ENCODE results near the gene ODAD4.

Gene ODAD4

DNA sequence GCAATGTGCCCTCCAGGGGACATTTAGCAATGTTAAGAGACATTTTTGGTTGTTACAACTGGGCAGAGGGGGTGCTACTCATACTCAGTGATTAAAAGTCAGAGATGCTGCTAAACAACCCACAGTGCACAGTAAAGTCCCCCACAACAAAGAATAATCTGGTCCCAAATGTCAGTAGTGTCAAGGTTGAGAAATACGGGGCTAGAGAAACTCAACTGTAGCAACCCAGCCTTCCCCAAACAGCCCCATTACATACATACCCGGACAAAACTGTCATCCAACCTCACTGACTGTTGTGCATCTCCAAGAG lies 66.4 kb downstream of the ODAD4 start:
- Histone ChIP-seq H3K4me1 (ENCODE audit: insufficient read depth, insufficient read length) (no peaks in the 10 kb centered on the region), H3K9me3 (ENCODE audit: insufficient read depth, low read length) (no peaks in the 10 kb centered on the region), H3K36me3 (ENCODE audit: insufficient read depth, insufficient read length, low read length) (peaks cover 86% of the 10 kb centered on the region), H3K4me3 (ENCODE audit: insufficient read length, low read depth) (no peak overlapping the region), H3K9ac (ENCODE audit: insufficient read length, low read depth) (no peak overlapping the region), H3K27me3 (ENCODE audit: insufficient read depth, insufficient read length) (no peaks in the 10 kb centered on the region)
- TF ChIP-seq YY1 (IDR thresholded peaks at IDR 0.05; ENCODE audit: insufficient read depth, insufficient read length) (no peak), SUZ12 (IDR thresholded peaks at IDR 0.05; ENCODE audit: extremely low read depth, insufficient read depth, insufficient read length) (no peak), ZNF274 (IDR thresholded peaks at IDR 0.05; ENCODE audit: low read depth, low read length) (no peak)
- no peak for DNase-seq (ENCODE audit: low read depth, low spot score)

DNA sequence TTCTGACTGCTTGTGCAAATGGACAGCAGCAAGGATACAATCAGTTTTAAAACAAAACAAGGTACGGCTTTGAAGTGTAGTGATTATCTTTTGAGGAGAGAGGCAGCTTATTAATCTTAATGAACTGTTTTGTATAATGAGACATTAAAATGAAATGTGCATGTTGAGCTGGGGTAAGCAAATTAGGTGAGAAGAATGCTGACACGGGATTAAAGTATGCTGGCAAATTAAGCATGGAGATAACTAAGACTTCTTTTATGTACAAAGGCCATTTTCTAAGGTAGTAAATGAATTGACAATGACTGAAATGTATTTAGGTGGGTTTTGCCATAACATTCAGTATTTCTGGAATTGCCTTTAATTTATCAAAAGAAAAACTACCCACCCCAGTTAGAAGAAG lies 68.1 kb downstream of the ODAD4 start:
- no peak overlapping the region for H3K9ac ChIP-seq (ENCODE audit: insufficient read length, low read depth)
- no peak for DNase-seq (ENCODE audit: low read depth, low spot score)
- TF ChIP-seq YY1 (IDR thresholded peaks at IDR 0.05; ENCODE audit: insufficient read depth, insufficient read length), result no peak
- no peak for TF ChIP-seq ZNF274 (IDR thresholded peaks at IDR 0.05; ENCODE audit: low read depth, low read length)
- no peak for TF ChIP-seq SUZ12 (IDR thresholded peaks at IDR 0.05; ENCODE audit: extremely low read depth, insufficient read depth, insufficient read length)
- no peaks in the 10 kb centered on the region for H3K9me3 ChIP-seq (ENCODE audit: insufficient read depth, low read length)
- H3K4me3 ChIP-seq (ENCODE audit: insufficient read length, low read depth), result no peak overlapping the region
- H3K4me1 ChIP-seq (ENCODE audit: insufficient read depth, insufficient read length), result no peaks in the 10 kb centered on the region
- no peaks in the 10 kb centered on the region for H3K27me3 ChIP-seq (ENCODE audit: insufficient read depth, insufficient read length)
- H3K36me3 ChIP-seq (ENCODE audit: insufficient read depth, insufficient read length, low read length), result peaks cover 89% of the 10 kb centered on the region

DNA sequence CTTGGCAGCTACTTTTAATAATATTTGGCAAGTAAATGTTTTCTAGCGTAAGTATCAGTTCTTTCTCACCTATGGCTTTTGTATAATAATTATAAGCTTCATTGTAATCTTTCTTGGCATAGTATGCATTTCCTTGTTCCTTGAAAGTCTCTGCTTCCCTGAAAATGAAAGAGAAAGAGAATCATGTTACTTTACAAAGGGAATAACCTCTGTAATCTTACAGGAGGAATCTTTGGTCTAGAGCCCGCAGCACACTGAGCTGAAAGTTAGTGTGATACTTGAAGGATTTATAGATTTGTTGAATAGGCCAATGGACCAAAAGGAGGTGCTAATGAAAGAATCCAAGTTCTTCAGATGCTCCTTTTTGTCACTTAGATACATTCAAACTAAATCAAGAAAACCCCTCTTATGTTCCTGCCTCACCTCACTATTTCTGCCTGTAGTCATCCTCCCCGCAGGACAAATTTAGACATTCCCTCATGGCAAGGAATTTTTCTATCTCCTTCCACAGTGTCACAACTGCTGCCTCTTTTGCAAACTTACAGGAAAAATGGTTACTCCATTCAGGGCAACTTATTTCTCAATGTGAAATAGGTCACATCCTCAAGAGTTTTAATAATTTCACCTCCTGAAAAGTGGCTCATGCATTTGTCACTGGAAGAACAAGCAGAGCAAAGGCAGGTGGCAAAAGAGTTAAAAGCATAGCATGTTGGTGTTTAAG lies 70.2 kb downstream of the ODAD4 start:
- TF ChIP-seq SUZ12 (IDR thresholded peaks at IDR 0.05; ENCODE audit: extremely low read depth, insufficient read depth, insufficient read length) (no peak), YY1 (IDR thresholded peaks at IDR 0.05; ENCODE audit: insufficient read depth, insufficient read length) (no peak), ZNF274 (IDR thresholded peaks at IDR 0.05; ENCODE audit: low read depth, low read length) (no peak)
- no peaks in the 10 kb centered on the region for H3K9me3 ChIP-seq (ENCODE audit: insufficient read depth, low read length)
- H3K9ac ChIP-seq (ENCODE audit: insufficient read length, low read depth), result no peak overlapping the region
- H3K4me3 ChIP-seq (ENCODE audit: insufficient read length, low read depth), result no peak overlapping the region
- H3K36me3 ChIP-seq (ENCODE audit: insufficient read depth, insufficient read length, low read length), result peaks cover 76% of the 10 kb centered on the region
- no peaks in the 10 kb centered on the region for H3K4me1 ChIP-seq (ENCODE audit: insufficient read depth, insufficient read length)
- no peaks in the 10 kb centered on the region for H3K27me3 ChIP-seq (ENCODE audit: insufficient read depth, insufficient read length)
- DNase-seq (ENCODE audit: low read depth, low spot score), result no peak

DNA sequence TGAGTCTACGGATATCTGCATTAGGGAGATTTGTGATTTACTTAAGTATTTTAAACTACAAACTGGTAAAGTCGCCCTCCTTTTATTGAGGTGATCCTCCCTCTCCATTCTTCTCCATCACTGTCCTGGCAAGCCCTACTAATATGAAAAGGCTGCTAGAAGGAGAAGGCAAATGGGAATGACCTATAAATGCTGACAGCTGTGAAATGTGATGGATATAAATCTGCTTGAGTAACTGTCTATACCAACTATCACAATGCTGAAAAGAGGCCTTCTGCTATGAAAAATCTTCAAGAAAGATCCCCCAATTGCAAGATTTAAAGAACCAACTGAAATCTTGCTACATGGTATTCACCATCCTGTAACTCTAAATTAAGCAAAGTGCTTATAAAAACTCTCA lies 71.3 kb downstream of the ODAD4 start:
- H3K4me3 ChIP-seq (ENCODE audit: insufficient read length, low read depth), result no peak overlapping the region
- DNase-seq (ENCODE audit: low read depth, low spot score), result no peak
- TF ChIP-seq SUZ12 (IDR thresholded peaks at IDR 0.05; ENCODE audit: extremely low read depth, insufficient read depth, insufficient read length), result no peak
- no peak for TF ChIP-seq YY1 (IDR thresholded peaks at IDR 0.05; ENCODE audit: insufficient read depth, insufficient read length)
- TF ChIP-seq ZNF274 (IDR thresholded peaks at IDR 0.05; ENCODE audit: low read depth, low read length), result no peak
- no peak overlapping the region for H3K9ac ChIP-seq (ENCODE audit: insufficient read length, low read depth)
- H3K36me3 ChIP-seq (ENCODE audit: insufficient read depth, insufficient read length, low read length), result peaks cover 67% of the 10 kb centered on the region
- H3K27me3 ChIP-seq (ENCODE audit: insufficient read depth, insufficient read length), result no peaks in the 10 kb centered on the region
- H3K4me1 ChIP-seq (ENCODE audit: insufficient read depth, insufficient read length), result no peaks in the 10 kb centered on the region
- no peaks in the 10 kb centered on the region for H3K9me3 ChIP-seq (ENCODE audit: insufficient read depth, low read length)

DNA sequence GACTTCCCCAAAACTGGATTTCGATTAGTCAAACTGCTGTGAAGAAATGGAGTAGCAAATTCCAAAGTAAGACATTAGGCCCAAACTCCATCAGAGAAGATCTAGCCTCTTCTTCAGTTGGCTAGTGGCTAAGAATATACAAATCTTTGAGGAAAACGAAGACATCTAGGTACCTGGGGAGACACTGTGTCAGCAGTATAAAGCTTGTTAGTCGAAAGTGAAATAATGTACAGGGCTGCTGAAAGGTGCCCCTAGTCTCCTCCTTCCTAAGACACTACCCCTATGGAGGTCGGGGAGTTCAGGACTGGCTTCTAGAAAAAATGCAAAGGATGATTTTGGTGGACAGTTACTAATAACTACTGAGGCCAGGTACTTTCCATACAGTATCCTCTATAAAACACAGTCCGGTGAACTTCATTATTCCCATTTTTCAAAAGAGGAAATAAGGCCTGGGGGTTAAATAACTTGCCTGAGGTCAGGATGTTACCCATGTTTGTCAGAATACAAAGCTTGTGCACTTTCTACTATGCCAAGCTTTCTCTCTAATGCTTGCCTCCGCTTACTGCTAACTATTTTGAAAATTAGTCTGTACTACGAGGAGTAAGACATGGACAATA lies 71.9 kb downstream of the ODAD4 start:
- TF ChIP-seq YY1 (IDR thresholded peaks at IDR 0.05; ENCODE audit: insufficient read depth, insufficient read length), result no peak
- no peak for TF ChIP-seq ZNF274 (IDR thresholded peaks at IDR 0.05; ENCODE audit: low read depth, low read length)
- no peak for TF ChIP-seq SUZ12 (IDR thresholded peaks at IDR 0.05; ENCODE audit: extremely low read depth, insufficient read depth, insufficient read length)
- no peaks in the 10 kb centered on the region for H3K27me3 ChIP-seq (ENCODE audit: insufficient read depth, insufficient read length)
- H3K9ac ChIP-seq (ENCODE audit: insufficient read length, low read depth), result no peak overlapping the region
- H3K36me3 ChIP-seq (ENCODE audit: insufficient read depth, insufficient read length, low read length), result peaks cover 66% of the 10 kb centered on the region
- H3K9me3 ChIP-seq (ENCODE audit: insufficient read depth, low read length), result no peaks in the 10 kb centered on the region
- no peak overlapping the region for H3K4me3 ChIP-seq (ENCODE audit: insufficient read length, low read depth)
- no peak for DNase-seq (ENCODE audit: low read depth, low spot score)
- no peaks in the 10 kb centered on the region for H3K4me1 ChIP-seq (ENCODE audit: insufficient read depth, insufficient read length)

DNA sequence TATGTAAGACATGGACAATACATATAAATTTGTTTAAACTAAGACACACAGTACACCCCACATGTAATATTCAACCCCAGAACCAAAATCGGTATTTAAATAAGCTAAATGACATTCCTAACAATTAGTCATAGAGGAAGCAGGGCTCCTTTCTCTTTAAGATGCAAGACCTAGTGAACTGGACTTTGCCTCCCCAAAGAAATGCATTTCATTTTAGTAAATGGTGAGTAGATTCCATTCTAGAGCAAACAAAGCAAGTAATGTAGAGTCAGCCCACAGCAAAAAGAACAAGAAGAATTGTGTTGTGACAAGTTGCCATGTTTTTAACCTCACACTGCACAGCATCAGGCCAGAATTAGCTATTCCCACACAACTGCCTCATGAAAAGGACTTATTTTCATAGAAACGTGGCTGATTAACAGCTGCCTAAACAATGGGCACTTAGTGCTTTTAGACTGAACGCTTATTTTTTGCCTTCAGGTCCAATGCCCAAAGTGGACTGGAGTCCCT lies 72.4 kb downstream of the ODAD4 start:
- TF ChIP-seq SUZ12 (IDR thresholded peaks at IDR 0.05; ENCODE audit: extremely low read depth, insufficient read depth, insufficient read length), result no peak
- TF ChIP-seq YY1 (IDR thresholded peaks at IDR 0.05; ENCODE audit: insufficient read depth, insufficient read length), result no peak
- TF ChIP-seq ZNF274 (IDR thresholded peaks at IDR 0.05; ENCODE audit: low read depth, low read length), result no peak
- H3K4me1 ChIP-seq (ENCODE audit: insufficient read depth, insufficient read length), result no peaks in the 10 kb centered on the region
- H3K9ac ChIP-seq (ENCODE audit: insufficient read length, low read depth), result no peak overlapping the region
- no peak overlapping the region for H3K4me3 ChIP-seq (ENCODE audit: insufficient read length, low read depth)
- peaks cover 60% of the 10 kb centered on the region for H3K36me3 ChIP-seq (ENCODE audit: insufficient read depth, insufficient read length, low read length)
- H3K27me3 ChIP-seq (ENCODE audit: insufficient read depth, insufficient read length), result no peaks in the 10 kb centered on the region
- no peak for DNase-seq (ENCODE audit: low read depth, low spot score)
- no peaks in the 10 kb centered on the region for H3K9me3 ChIP-seq (ENCODE audit: insufficient read depth, low read length)

DNA sequence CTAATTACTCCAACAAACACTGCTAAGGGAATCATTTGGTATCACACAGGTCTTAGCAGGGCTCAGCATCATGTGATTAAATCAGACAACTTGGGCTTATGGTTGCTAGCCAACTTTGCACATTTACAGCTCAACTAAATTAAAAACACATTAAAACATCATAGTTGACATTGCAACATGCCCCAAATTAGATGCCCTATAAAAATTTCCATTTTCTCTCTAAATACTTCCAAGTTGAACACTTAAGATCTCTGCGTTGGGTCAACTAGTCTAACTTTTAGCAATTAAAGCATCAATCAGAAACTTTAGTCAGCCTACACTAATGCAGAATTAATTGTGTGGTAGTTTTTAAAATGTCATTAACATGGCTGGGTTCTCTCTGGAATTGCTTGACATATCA lies 74.7 kb downstream of the ODAD4 start:
- Histone ChIP-seq H3K4me3 (ENCODE audit: insufficient read length, low read depth) (no peak overlapping the region), H3K9me3 (ENCODE audit: insufficient read depth, low read length) (no peaks in the 10 kb centered on the region), H3K27me3 (ENCODE audit: insufficient read depth, insufficient read length) (no peaks in the 10 kb centered on the region), H3K36me3 (ENCODE audit: insufficient read depth, insufficient read length, low read length) (peaks cover 59% of the 10 kb centered on the region), H3K9ac (ENCODE audit: insufficient read length, low read depth) (no peak overlapping the region), H3K4me1 (ENCODE audit: insufficient read depth, insufficient read length) (no peaks in the 10 kb centered on the region)
- no peak for TF ChIP-seq SUZ12 (IDR thresholded peaks at IDR 0.05; ENCODE audit: extremely low read depth, insufficient read depth, insufficient read length)
- no peak for TF ChIP-seq ZNF274 (IDR thresholded peaks at IDR 0.05; ENCODE audit: low read depth, low read length)
- no peak for TF ChIP-seq YY1 (IDR thresholded peaks at IDR 0.05; ENCODE audit: insufficient read depth, insufficient read length)
- DNase-seq (ENCODE audit: low read depth, low spot score), result no peak

Data from NT2/D1 (cell line).